Measurements from ENCODE around the gene RHCG.

DNA sequence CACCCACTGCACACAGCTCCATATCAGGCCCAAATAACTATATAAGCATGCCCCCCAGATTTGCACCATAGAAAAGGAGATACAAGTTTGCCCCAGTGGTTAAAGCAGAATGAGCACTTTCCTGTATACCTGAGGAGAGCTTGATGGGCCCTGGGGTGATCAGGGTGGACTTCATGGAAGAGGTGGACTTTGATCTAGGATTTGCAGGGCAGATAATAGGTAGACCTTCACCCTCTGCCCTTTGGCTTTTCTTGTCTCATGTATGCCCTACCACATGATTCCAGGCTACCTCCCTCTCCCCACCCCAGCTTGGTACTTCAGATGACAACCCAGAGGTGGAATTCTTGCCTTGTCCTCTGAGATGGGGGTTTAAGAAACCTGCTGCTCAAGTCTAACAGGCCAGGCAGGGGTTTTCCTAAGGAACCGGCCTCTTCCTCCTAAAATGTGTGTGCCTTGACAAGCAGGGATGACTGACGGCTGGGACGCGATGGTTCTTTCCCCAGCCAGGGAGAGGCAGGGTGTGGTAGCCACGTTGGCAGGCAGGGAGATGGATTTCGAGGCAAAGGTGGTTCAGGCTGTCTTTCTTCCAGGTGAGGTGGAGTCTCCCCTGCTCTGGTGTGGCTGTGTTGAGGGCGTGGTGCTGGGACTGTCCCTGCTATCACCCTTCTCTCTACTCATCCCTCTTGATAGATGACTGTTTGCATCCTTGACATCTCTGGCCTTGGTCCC is 6.6 kb upstream of the RHCG start:
- TF ChIP-seq, protein P1, sequence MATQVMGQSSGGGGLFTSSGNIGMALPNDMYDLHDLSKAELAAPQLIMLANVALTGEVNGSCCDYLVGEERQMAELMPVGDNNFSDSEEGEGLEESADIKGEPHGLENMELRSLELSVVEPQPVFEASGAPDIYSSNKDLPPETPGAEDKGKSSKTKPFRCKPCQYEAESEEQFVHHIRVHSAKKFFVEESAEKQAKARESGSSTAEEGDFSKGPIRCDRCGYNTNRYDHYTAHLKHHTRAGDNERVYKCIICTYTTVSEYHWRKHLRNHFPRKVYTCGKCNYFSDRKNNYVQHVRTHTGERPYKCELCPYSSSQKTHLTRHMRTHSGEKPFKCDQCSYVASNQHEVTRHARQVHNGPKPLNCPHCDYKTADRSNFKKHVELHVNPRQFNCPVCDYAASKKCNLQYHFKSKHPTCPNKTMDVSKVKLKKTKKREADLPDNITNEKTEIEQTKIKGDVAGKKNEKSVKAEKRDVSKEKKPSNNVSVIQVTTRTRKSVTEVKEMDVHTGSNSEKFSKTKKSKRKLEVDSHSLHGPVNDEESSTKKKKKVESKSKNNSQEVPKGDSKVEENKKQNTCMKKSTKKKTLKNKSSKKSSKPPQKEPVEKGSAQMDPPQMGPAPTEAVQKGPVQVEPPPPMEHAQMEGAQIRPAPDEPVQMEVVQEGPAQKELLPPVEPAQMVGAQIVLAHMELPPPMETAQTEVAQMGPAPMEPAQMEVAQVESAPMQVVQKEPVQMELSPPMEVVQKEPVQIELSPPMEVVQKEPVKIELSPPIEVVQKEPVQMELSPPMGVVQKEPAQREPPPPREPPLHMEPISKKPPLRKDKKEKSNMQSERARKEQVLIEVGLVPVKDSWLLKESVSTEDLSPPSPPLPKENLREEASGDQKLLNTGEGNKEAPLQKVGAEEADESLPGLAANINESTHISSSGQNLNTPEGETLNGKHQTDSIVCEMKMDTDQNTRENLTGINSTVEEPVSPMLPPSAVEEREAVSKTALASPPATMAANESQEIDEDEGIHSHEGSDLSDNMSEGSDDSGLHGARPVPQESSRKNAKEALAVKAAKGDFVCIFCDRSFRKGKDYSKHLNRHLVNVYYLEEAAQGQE (IDR thresholded peaks at IDR 0.05; ENCODE audit: low read depth, low read length): no peak
- TF ChIP-seq, protein P2, sequence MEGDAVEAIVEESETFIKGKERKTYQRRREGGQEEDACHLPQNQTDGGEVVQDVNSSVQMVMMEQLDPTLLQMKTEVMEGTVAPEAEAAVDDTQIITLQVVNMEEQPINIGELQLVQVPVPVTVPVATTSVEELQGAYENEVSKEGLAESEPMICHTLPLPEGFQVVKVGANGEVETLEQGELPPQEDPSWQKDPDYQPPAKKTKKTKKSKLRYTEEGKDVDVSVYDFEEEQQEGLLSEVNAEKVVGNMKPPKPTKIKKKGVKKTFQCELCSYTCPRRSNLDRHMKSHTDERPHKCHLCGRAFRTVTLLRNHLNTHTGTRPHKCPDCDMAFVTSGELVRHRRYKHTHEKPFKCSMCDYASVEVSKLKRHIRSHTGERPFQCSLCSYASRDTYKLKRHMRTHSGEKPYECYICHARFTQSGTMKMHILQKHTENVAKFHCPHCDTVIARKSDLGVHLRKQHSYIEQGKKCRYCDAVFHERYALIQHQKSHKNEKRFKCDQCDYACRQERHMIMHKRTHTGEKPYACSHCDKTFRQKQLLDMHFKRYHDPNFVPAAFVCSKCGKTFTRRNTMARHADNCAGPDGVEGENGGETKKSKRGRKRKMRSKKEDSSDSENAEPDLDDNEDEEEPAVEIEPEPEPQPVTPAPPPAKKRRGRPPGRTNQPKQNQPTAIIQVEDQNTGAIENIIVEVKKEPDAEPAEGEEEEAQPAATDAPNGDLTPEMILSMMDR (IDR thresholded peaks at IDR 0.05): no peak
- TF ChIP-seq POLR2AphosphoS5 (IDR thresholded peaks at IDR 0.05; ENCODE audit: low read depth, low read length) (no peak), YY1 (IDR thresholded peaks at IDR 0.05; ENCODE audit: low read depth) (no peak), RFX5 (IDR thresholded peaks at IDR 0.05; ENCODE audit: low read length) (no peak), EP300 (IDR thresholded peaks at IDR 0.05; ENCODE audit: borderline replicate concordance in 1 of 2, low read depth in 1 of 2, low read length in 1 of 2) (no peak), CHD2 (IDR thresholded peaks at IDR 0.05; ENCODE audit: low read length, partially characterized antibody) (no peak), MEF2A (IDR thresholded peaks at IDR 0.05; ENCODE audit: borderline replicate concordance, low read depth) (no peak), TCF12 (IDR thresholded peaks at IDR 0.05) (no peak)
- TF ChIP-seq, protein P3, sequence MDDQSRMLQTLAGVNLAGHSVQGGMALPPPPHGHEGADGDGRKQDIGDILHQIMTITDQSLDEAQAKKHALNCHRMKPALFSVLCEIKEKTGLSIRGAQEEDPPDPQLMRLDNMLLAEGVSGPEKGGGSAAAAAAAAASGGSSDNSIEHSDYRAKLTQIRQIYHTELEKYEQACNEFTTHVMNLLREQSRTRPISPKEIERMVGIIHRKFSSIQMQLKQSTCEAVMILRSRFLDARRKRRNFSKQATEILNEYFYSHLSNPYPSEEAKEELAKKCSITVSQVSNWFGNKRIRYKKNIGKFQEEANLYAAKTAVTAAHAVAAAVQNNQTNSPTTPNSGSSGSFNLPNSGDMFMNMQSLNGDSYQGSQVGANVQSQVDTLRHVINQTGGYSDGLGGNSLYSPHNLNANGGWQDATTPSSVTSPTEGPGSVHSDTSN (IDR thresholded peaks at IDR 0.05): no peak

Data from SK-N-SH (cell line).